Measurements from ENCODE around the gene GPHN.

The GPHN gene

DNA sequence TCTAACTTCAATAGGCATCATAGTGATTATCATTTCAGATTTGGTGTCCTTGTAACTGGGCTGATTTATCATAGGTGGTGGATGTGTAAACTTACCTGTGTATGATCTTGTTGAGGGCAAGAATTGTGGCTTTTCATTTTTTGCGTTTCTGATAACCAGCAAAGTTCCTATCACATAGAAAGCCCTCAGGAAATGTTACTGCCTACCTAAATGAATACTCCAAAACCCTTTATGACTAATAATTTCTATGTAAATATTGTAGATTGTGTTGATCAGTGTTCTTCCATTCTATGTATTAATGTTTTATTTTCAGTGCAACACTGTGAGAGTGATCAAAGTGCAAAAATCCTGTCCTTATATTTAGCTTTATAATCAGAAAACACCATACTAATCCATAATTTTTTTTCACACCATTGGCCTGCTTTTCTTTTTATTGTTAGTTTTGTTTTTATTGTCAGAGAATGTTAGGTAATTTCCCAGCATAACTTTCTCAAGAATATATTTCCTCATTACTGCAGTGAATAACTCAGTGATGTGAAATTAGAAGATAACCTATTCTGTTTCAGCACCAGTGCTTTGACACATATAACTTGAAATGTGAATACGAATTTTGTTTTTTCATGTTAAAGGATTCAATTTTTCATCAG, 94.1 kb downstream of the GPHN start:
- no peak for DNase-seq (ENCODE audit: low read depth)

DNA sequence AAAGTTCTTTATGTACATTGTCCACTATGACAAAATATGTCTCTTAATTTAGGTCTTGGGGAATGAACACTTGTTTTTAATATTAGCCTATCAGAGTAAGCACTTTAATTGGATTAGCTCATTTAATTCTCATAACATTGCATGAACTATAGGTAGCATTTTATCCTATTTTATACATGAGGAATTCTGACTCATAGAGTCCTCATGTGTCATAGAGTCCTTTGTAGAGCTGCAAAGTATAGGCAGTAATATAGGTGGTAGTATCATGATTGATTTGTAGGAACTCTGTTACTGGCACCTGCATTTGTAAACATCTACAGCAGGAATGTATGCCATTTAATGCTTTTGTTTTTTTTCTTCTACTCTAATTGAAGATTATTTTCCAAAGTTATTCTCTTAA, 96.0 kb downstream of the GPHN start:
- peak; percentile 51 for DNase-seq (ENCODE audit: low read depth)

DNA sequence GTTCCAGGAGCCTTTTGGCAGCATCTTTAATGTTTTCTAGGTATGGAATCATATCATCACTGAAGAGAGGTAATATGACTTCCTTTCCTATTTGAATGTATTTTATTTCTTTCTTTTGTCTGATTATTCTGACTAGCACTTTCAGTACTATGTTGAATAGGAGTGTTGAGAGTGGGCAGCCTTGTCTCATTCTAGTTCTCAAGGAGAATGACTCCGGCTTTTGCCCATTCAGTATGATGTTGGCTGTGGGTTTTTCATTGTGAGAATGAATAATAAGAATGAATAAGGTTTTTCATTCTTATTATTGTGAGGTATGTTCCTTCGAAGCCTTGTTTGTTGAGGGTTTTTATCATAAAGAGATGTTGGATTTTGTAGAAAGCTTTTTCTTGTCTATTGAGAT, 98.9 kb downstream of the GPHN start:
- DNase-seq (ENCODE audit: low read depth): no peak

DNA sequence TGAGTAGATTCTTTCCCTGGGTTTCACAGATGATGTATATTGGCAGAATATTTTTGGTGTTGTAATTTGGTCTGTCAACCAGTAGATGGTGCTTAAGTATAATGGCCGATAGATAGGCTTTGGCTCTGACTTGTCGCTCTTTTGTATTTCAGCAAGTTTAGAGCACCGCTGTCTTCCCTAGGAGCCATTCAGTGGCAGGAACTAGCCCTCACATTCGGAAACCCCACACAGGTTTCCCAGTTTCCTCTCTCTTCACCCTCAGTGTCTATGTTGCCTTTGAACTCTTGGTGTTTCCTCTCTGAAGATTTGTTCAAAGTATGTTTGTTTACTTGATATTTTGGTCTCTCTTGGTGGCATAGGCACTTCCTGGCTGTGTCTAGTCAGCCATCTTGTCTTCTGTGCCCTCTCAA, 102.2 kb downstream of the GPHN start:
- DNase-seq (ENCODE audit: low read depth): peak; percentile 46

DNA sequence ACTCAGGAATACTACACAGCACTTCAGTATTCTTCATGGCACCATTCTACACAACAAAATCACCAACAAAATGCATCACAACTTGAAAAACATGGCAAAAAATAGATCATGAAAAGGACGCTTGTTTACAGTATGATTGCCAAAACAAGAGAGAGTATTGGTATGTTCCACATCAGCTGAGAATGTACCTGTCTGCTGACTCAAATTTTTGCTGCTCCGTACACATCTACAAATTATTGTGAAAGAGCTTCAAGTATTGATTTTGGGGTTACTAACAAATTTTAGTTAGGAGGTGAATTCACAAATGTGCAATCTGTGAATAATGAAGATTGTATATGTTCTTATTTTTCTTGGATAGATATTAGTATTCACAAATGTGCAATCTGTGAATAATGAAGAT, 105.4 kb downstream of the GPHN start:
- no peak for DNase-seq (ENCODE audit: low read depth)

DNA sequence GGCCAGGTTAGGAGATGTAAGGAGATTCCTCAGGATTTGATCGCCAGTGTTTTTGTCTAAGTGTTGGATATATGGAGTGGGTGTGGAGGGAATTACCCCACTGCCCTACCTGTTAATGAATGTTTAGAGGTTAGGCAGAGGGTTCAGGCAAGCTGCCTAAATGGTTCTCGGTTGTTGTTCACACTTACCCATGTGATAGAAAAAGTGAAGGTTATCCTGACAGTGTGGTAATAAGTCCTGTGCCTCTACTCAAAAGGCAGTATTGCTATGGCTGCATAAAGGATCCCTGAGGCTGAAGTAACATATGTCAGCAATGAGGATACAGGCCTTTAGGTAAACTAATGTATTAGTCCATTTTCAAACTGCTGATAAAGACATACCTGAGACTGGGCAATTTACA, 112.0 kb downstream of the GPHN start:
- no peak for DNase-seq (ENCODE audit: low read depth)

DNA sequence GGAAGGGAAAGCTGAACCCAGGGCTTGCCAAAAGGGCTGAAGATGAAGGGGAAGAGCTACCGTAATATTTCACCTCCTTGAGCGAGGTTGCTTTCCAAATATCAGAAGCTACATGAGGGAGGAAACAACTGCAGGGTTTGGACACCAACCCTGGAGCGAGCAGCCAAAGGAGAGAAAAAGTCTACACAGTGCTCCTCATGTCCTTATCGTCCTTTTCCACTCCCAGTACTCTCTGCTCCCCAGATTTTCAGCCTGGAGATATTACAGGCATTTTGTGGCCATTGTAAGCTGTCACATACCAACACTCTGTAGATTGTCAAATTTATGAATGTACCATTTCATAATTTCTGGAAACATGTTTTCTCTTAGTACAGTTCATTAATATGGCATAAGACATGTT, 115.9 kb downstream of the GPHN start:
- no peak for DNase-seq (ENCODE audit: low read depth)

DNA sequence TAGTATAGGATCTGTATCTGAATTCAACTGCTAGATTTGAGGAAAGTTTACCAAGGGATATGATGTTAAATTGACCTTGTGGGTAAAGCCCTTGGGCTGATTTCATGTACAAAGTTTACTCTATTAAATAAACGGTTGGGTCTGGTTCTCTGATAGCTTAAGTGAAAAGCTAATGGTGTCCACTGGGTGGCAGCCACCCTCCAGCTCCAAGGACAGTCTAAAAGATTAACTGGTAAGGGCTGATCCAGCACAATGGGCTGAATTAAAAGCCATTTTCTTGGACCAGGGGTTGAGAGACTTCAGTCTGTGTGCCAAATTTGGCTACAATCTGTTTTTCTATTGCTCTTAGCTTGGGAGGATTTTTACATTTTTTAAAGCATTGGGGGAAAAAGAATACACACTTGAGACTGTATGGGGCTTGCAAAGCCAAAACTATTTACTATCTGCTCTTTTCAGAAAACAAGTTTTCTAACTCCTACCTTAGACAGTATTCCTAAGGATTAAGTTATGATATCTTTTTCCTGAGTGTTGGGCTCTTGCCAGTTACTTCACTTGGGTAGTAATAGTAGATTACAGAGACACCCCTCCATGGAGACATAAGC, 116.5 kb downstream of the GPHN start:
- peak; percentile 74 for DNase-seq (ENCODE audit: low read depth)

DNA sequence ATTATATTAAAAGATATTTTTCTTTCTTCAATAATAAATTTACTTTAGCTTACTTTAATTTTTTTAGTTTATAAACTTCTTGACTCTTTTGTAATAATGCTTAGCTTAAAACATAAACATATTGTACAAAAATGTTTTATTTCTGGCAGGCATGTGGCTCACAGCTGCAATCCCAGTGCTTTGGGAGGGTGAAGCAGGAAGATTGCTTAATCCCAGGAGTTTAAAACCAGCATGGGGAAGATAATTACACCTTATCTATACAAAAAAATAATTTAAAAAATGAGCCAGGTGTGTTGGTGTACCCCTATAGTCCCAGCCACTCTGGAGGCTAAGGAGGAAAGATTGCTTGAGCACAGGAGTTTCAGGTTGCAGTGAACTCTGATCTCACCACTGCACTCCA, 120.7 kb downstream of the GPHN start:
- no peak for DNase-seq (ENCODE audit: low read depth)

DNA sequence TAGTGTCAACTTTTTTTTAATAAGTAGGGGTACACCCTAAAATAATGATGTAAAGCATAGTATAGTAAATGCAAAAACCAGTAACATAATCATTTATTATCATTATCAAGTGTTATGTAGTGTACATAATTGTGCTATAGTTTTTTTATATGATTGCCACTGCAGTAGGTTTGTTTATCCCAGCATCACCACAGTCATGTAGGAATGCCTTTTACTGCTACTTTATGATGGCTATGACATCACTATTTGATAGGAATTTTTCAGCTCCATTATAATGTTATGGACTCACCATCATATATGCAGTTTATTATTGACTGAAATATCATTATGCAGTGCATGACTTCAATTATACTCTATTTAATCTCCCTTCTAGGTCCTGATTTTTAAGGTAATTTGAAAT, 121.6 kb downstream of the GPHN start:
- DNase-seq (ENCODE audit: low read depth): no peak

DNA sequence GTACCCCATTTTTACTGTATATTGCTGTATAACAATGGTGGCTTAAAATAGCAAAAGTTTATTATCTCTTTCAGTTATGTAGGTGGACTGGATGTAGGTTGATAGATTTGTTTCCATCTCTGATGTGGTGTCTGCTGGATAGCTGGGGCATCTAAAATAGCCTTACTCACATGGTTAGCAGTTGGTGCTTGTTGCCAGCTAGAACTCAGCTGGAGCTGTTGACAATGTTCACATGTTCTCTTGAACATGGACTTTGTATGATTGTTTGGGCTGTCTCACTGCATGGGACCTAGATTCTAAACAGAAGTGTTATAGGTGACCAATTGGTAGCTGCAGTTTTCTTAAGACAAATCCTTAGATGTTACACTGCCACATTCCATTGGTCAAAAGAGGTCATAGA, 126.9 kb downstream of the GPHN start:
- DNase-seq (ENCODE audit: low read depth): peak; percentile 40

DNA sequence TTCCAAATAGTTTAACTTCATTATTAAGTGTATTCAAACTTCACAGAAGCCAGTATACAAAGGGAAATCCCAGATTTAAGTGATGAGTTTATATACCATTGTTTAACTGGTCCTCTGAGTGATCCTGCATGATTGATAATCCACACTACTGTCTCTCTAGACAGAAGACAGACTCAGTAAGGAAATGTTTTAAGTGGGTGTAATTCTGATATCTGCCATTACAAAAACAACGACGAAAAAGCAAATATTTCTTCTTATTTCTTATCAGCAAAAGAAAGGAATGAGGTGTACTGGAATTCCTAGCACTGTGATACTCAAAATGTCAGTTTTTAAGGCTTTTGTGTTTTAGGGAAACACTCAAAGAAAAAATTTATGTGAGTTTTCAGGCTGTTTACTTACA, 127.5 kb downstream of the GPHN start:
- DNase-seq (ENCODE audit: low read depth): no peak

DNA sequence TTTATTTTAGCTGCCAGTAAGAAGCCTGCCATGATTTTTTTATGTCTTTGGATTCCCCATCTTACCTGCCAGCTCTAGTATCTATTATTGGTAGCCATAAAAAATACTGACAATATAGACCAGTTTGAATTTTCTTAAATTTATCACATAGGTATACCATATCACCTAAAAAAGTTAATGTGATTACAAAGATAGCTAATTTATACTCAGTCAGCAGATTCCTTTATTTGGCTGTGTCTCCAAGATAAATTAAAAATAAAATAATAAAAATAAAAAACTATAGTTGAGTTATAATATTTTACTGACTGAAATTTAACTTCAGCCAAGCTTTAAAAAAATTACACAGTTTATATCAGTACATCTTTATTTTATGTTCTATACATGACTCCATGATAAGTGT, 128.3 kb downstream of the GPHN start:
- DNase-seq (ENCODE audit: low read depth): no peak

DNA sequence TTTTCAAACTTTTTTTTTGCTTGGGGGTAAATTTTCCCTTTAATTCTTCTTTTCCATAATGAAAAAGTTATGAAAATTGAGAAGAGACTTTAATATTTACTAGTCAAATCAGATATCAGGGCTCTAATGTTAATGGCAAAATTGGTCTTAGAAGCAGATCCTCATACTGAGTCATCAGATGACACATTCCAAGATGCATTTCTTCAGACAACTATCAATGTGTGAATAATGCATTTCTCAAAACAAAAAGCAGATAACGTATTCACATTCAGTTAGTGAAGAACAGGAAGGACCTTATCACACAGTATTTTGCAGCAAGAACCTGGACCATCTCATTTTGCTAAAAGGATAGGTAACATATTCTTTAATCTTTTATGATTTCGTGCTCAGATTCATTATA, 130.7 kb downstream of the GPHN start:
- peak; percentile 80 for DNase-seq (ENCODE audit: low read depth)

DNA sequence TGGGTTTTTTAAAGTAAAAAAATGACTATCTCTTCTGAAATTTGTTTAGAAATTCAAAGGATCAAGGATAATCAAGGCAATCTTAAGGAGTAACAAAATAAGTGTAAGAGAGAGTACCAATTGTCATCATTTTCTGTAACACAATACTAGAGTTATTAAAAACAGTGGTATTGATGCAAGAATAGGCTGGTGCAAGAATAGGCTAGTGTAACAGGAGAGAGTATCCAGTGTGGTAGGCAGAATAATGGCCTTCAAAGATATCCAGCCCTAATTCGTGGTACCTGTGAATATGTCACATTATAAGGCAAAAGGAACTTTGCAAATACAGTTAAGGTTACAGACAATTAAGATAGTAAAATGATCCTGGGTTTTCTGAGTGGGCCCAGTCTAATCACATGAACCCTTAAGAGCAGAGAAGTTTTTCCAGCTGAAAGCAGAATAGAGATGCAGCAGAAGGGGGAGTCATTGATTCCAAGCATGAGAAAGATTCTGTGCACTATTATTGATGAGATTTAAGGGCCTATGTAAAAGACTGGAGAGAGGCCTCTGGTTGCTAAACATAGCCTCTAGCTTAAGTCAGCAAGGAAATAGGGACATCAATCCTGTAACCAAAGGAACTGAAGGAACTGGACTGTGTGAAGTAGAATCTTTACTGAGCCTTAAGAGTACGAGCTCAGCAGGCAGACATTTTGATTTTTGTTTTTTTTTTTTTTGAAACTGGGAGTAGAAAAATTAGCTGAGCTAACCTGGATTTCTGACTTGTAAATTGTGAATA, 134.1 kb downstream of the GPHN start:
- DNase-seq (ENCODE audit: low read depth): no peak

DNA sequence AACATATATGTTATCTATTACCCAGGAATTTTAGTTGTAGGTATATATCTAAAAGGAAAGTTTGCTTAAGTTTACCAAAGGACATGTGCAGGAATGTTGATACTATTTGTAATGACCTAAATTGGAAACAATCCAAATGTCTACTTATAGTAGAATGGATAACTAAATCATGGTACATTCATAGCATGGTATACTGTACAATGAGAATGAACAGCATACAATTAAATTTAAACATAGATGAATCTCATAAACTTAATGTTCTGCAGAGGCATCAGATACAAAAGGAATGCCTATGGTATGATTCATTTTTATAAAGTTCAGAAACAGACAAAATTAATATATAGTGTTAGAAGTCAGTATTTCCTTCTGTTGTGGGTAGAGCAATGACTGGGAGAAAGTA, 135.4 kb downstream of the GPHN start:
- DNase-seq (ENCODE audit: low read depth): peak; percentile 52

DNA sequence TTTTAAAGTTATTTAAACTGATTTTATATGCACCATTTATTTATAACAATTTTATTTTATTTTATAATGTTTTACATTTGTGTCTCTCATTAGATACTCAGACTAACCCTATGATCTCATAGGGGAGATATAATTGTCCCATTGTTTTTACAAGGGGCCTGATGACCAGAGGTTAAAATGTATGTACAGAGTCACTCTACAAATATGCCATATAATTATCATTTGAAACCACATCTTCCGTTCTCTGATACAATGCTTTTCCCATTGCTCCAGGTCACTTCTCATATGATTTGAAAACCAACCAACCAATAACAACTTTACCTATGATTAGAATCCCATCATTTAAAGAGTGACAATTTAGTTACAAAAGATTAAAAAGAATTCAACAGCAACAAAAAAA, 137.8 kb downstream of the GPHN start:
- DNase-seq (ENCODE audit: low read depth): peak; percentile 87

DNA sequence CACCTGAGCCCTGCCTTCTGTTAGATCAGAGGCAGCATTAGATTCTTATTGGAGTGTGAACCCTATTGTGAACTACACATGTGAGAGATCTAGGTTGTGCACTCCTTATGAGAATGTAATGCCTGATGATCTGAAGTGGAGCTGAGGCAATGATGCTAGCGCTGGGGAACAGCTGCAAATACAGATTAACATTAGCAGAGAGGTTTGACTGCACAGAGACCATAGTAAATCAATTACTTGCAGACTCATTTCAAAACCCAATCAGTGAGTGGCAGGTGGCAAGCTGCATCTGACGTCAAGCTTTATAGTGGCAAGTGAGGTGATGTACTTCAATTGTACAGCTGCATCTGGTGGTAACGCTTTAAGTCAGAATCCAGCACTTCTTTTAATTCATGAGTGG, 141.6 kb downstream of the GPHN start:
- DNase-seq (ENCODE audit: low read depth): no peak

DNA sequence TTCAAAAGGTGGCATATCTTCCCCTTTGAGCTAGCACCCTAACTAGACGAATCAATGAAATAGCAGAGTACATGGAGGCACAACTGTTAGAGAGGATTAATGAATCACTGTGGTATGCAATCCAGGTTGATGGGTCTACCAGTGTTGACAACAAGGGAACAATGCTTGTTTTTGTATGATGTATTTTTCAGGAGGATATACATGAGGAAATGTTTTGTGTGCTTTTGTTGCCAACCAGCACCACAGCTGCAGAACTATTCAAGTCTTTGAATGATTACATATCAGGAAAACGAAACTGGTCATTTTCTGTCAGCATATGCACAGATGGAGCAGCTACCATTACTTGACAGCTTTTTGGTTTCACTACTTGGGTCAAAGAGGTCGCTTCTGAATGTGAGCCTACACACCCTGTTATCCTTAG, 142.6 kb downstream of the GPHN start:
- peak; percentile 14 for DNase-seq (ENCODE audit: low read depth)

DNA sequence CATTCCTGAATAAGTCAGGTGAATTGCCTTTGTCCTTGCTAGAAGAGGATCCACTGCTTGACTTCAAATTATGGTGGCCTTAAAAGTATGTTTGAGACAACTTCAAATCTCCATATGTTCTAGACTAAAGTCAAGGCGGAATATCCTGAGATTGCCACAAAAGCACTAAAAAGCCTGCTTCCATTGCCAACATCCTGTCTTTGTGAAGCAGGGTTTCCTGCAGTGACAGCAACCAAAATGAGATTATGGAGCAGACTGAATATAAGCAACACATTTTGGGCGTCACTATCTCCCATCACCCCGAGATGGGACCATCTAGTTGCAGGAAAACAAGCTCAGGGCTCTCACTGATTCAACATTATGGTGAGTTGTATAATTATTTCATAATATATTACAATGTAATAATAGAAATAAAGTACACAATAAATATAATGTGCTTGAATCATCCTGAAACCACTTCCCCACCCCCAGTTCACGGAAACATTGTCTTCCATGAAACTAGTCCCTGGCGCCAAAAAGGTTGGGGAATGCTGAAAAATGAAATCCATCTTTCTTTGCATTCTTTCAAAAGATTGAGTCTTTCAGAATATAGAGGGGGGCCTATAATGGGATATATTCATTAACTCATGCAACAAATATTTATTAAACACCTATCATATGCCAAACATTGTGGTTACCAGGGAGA, 143.7 kb downstream of the GPHN start:
- no peak for DNase-seq (ENCODE audit: low read depth)

DNA sequence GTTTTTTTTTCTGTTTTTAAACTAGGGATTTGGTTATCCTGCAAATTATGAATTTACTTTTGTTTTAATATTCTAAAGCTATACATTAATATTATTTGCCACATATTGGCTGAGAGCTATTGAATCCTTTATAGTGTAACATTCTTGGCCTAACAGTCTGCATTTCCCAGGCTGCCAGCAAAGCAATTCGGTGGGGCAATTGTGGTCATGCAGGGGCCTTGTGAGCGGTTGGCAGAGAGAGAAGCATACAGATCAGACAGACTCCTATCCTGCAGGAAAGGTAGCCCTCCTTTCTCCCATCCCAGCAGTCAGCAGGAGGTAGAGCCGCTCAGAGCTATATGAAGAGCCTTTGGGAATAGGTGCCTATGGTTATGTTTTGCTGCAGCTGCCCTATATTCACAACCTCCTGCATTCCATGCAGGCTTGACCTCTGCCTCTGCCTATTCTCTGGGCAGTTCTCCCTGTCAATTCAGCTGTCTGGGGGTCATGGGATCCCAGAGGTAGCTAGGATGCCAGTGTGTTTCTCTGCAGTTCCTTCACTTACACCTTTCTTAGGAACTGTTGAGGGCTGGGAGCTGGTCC, 144.7 kb downstream of the GPHN start:
- no peak for DNase-seq (ENCODE audit: low read depth)

DNA sequence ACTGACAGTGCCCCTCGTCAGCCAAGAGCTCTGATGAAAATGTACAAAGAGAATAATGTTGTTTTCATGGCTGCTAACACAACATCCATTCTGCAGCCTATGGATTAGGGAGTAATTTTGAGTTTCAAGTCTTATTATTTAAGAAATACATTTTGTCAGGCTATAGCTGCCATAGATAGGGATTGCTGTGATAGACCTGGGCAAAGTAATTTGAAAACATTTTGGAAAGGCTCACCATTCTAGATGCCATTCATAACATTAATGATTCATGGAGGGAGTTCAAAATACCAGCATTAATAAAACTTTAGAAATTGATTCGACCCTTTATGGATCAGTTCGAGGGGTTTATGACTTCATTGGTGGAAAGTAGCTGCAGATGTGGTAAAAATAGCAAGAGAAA, 149.8 kb downstream of the GPHN start:
- DNase-seq (ENCODE audit: low read depth): no peak

DNA sequence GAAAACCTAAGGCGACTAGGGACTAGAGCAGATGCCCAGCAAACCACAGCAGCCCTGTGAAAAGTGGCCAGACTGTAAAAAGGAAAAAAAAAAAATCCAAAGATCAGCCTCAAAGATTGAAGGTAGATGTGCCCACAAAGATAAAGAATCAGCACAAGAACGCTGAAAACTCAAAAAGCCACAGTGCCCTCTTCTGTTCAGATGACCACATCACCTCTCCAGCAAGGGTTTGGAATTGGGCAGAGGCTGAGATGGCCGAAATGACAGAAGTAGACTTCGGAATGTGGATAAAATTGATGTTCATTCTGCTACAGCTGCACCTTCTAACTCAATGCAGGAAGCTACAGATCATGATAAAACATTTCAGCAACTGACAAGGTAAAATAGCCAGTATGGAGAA, 154.4 kb downstream of the GPHN start:
- DNase-seq (ENCODE audit: low read depth): peak; percentile 45
